ENCODE results near the gene DDX50. TPM values are rescaled to one million over a fixed set of nuclear protein-coding genes. Genes with fewer than 3 reads are reported as not detected.

Gene DDX50
- total RNA-seq, 1 donor from 2014 or later, result 31.7 TPM

DNA sequence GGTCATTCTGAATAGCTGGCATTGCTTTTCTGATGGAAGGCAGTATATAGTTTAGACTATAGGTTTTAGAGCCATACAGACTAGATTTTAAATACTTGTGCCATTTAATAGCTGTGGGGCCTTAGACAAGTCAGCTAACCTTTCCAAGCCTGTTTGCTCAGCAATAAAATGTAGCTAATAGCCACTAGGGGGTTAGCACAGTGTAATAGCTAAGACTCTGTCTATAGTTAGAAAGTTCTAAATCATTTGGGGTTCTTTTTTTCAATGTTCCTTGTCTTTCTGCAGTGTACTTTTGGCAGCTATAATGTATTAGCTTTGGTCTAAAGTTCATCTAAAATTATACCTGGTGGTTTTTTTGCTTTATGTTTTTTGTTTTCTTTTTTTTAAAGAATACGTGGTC, 80.0 kb downstream of the DDX50 start:
- DNase-seq (ENCODE audit: low read depth in 2 of 2), result peak; percentile 16 to 17

DNA sequence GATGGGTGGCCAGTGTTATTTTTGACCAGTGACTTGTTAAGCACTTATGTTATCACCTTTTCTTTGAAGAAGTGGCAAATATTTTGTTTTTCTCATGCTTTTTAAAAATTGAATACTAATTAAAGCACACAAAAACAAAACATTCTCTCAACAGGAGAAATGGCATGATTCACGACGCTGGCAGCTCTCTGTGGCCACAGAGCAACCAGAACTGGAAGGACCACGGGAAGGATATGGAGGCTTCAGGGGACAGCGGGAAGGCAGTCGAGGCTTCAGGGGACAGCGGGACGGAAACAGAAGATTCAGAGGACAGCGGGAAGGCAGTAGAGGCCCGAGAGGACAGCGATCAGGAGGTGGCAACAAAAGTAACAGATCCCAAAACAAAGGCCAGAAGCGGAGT, 81.3 kb downstream of the DDX50 start:
- DNase-seq (ENCODE audit: low read depth in 2 of 2), result no peak

DNA sequence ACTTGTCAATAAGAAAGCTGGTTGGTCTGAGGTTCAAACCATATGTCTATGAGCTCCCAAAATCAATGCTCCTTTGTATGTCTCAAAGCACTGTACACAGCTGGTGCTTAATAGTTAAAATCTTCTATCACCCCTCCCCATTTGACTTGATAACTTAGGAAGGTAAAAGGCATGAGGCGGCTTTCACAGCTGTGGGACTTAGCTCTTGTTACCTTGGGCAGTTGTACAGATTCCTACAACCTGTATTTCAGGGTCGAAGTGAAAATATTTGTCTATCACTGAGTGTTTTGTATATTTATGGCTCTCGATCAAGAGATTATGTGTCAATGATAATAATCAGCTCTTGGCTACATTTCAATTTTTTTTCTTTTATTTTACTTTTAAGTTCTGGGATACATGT, 86.5 kb downstream of the DDX50 start:
- DNase-seq (ENCODE audit: low read depth in 2 of 2), result no peak

DNA sequence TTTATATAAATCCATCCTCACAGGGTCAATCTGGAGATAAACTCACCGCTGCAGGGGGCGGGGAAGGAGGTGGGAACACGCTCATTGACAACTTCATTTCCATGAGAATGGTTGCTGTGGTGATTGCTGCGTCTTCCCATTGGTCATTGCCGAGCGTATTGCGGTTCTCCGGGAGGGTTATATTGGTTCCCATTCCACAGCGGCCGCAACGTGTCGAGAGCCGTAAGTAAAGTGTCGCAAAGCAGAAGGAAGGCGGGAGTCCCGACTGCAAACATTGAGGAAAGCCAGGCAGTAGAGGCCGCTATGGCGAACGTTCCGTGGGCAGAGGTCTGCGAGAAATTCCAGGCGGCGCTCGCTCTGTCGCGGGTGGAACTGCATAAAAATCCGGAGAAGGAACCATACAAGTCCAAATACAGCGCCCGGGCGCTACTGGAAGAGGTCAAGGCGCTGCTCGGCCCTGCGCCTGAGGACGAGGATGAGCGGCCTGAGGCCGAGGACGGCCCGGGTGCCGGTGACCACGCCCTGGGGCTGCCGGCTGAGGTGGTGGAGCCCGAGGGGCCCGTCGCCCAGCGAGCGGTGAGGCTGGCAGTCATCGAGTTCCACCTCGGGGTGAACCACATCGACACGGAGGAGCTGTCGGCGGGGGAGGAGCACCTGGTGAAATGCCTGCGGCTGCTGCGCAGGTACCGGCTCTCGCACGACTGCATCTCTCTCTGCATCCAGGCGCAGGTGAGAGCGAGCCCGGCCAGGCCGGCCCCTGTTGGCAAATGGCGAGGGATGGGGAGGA, 87.6 kb downstream of the DDX50 start, which contains the start of gene KIFBP:
TSS of gene KIFBP (plus strand) at position 274 of the 787 bp plus-strand sequence. CDS start at position 304, 30 bp downstream.
- peak; percentile 98 to 99 for DNase-seq (ENCODE audit: low read depth in 2 of 2)

DNA sequence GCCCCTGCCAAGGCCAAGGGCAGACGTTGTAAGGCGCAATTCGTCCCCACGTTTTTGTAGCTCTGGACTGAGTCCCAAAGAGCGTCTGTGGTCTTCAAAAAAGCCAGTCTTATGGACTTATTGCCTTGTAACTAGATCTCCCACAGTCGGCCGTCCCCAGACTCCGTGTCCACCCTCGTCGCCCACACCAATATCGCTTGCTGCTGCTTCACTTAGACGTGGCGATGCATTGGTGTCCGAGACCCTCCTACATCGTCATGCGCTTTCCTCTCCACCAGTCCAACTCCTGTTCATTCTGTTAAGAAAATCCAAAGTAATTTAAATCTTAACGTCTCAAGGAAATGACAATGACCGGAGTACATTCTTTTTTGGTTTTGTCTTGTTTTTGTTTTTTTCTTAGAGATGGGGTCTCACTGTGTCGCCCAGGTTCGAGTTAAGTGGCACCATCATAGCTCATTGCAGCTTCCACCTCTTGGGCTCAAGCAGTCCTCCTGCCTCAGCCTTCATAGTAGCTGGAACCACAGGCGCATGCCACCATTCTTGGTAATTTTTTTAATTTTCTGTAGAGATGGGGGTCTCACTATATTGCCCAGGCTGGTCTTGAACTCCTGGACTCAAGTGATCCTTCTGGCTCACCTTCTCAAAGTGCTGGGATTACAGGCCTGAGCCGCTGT, 88.3 kb downstream of the DDX50 start:
- peak; percentile 30 to 35 for DNase-seq (ENCODE audit: low read depth in 2 of 2)

DNA sequence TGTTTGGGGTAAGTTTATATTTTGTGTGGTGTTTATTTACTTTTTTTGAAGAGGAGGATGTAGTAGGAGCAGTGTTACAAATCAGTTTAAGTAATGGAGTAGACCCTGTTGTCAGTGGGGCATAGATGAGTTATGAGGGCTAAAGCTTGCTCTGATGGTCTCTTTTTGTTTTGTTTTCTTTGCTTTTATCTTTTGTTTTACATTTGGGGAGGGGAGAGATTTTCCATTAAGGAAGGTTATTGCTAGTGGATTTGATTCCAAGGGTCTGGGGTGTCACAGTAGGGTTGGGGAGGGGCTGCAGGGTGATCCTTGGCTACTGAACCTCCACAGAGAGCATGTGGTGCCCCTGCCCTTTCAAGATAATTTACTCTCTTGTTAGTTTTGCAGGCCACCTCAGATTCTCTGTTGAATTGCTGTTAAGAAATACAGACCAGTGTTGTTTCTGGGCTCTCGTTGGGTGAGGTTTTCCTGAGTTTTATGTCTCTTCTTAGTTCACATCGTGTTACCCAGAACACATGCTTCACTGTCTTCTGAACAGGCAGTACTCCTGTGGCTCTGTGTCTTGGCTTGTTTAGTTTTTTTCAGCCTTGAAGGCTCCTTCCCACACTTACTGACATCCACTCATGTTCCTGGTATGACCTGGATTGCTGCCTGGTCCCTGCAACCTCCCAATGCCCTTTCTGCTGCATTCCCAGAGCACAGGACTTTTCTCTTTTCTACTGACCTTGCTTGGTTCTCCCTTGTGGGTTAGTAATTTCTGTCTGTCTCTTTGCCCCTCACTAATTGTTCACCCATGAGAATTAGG, 91.7 kb downstream of the DDX50 start:
- DNase-seq (ENCODE audit: low read depth in 2 of 2), result peak in 1 of 2 donors; percentile 50

Other genes with a start within 250 kb of the DDX50 start
- gene CCAR1, start 180.1 kb upstream of the DDX50 start, total RNA-seq, result 17.5 and 19.4 TPM in 2 replicates
- gene STOX1, start 73.8 kb upstream of the DDX50 start, total RNA-seq, result 0.20 and 0.22 TPM in 2 replicates
- 42.9 and 57.7 TPM in 2 replicates for gene DDX21, start 54.9 kb downstream of the DDX50 start, total RNA-seq
- gene KIFBP, start 87.5 kb downstream of the DDX50 start, total RNA-seq, result 17.9 and 19.0 TPM in 2 replicates
- 227 and 408 TPM in 2 replicates for gene SRGN, start 186.8 kb downstream of the DDX50 start, total RNA-seq
- gene VPS26A, start 222.9 kb downstream of the DDX50 start, total RNA-seq, result 24.6 and 29.0 TPM in 2 replicates